ENCODE data around the gene SLC37A3. TPM values are rescaled to one million over a fixed set of nuclear protein-coding genes. Genes with fewer than 3 reads are reported as not detected.

Gene SLC37A3
- total RNA-seq, 1 experiment from 2014 or later, result 57.8 TPM

DNA sequence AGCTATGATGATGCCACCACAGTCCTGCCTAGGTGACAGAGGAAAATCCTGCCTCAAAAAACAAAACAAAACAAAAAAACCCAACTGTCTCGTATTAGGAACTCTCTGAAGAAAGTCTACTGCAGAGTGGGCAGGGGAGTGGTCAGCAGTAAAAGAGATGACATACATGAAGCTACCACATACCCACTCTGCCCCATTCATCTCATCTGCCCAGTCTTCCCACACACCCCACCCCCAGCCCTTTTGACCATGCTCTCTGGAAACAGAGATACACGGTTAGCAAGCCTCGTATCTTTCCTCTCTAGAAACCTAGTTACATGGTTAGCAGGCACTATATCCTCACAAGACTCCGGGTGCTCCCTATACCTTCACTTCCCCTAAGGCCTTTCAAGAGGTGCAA, 8.3 kb downstream of the SLC37A3 start:
- Histone ChIP-seq H3K36me3 (ENCODE audit: control insufficient read depth, insufficient read depth, low read length) (no peaks in the 10 kb centered on the region), H3K4me3 (ENCODE audit: low read depth in 2 of 2, low read length in 2 of 2) (no peak overlapping the region), H3K4me1 (ENCODE audit: control insufficient read depth, insufficient read depth, low read length) (no peaks in the 10 kb centered on the region), H3K27ac (ENCODE audit: low read length) (no peak overlapping the region), H3K9me3 (ENCODE audit: control insufficient read depth, insufficient read depth, low read depth, low read length) (no peaks in the 10 kb centered on the region), H3K27me3 (ENCODE audit: control insufficient read depth, insufficient read depth, low read length) (no peaks in the 10 kb centered on the region)
- in situ Hi-C loops (cut with HindIII; ENCODE audit: low pct_unique_long_range_greater_than_20kb, low sequenced_read_pairs) (no loop called here), intact Hi-C loops (cut with micrococcal nuclease; ENCODE audit: unreplicated experiment) (no loop called here)
- CTCF ChIA-PET, result interaction anchor here (0.6 kb wide), 1 partner anchor 85 kb away, joined by 3 read pairs; no protein-coding TSS in a partner anchor
- BruUV-seq (replicated peaks), result no TSS peak
- POLR2A ChIA-PET, result no interaction called here
- TF ChIP-seq POLR2AphosphoS5 (IDR thresholded peaks at IDR 0.05; ENCODE audit: low read depth, low read length), result no peak
- no peak for TF ChIP-seq TCF7L2 (IDR thresholded peaks at IDR 0.05; ENCODE audit: low read depth, low read length)
- TF ChIP-seq, protein P1, sequence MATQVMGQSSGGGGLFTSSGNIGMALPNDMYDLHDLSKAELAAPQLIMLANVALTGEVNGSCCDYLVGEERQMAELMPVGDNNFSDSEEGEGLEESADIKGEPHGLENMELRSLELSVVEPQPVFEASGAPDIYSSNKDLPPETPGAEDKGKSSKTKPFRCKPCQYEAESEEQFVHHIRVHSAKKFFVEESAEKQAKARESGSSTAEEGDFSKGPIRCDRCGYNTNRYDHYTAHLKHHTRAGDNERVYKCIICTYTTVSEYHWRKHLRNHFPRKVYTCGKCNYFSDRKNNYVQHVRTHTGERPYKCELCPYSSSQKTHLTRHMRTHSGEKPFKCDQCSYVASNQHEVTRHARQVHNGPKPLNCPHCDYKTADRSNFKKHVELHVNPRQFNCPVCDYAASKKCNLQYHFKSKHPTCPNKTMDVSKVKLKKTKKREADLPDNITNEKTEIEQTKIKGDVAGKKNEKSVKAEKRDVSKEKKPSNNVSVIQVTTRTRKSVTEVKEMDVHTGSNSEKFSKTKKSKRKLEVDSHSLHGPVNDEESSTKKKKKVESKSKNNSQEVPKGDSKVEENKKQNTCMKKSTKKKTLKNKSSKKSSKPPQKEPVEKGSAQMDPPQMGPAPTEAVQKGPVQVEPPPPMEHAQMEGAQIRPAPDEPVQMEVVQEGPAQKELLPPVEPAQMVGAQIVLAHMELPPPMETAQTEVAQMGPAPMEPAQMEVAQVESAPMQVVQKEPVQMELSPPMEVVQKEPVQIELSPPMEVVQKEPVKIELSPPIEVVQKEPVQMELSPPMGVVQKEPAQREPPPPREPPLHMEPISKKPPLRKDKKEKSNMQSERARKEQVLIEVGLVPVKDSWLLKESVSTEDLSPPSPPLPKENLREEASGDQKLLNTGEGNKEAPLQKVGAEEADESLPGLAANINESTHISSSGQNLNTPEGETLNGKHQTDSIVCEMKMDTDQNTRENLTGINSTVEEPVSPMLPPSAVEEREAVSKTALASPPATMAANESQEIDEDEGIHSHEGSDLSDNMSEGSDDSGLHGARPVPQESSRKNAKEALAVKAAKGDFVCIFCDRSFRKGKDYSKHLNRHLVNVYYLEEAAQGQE (IDR thresholded peaks at IDR 0.05; ENCODE audit: insufficient read depth in 1 of 2, low read depth in 2 of 2, low read length in 1 of 2), result no peak
- TF ChIP-seq, protein P2, sequence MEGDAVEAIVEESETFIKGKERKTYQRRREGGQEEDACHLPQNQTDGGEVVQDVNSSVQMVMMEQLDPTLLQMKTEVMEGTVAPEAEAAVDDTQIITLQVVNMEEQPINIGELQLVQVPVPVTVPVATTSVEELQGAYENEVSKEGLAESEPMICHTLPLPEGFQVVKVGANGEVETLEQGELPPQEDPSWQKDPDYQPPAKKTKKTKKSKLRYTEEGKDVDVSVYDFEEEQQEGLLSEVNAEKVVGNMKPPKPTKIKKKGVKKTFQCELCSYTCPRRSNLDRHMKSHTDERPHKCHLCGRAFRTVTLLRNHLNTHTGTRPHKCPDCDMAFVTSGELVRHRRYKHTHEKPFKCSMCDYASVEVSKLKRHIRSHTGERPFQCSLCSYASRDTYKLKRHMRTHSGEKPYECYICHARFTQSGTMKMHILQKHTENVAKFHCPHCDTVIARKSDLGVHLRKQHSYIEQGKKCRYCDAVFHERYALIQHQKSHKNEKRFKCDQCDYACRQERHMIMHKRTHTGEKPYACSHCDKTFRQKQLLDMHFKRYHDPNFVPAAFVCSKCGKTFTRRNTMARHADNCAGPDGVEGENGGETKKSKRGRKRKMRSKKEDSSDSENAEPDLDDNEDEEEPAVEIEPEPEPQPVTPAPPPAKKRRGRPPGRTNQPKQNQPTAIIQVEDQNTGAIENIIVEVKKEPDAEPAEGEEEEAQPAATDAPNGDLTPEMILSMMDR (IDR thresholded peaks at IDR 0.05), result no peak
- no peak for TF ChIP-seq SIN3A (IDR thresholded peaks at IDR 0.05; ENCODE audit: borderline replicate concordance, insufficient read depth, low read depth, low read length)
- DNase-seq (ENCODE audit: low read depth, low spot score) (no peak), ATAC-seq (0 out of 2 replicates have a peak, but pooled peaks have one; percentile 29)

- no TSS peak for BruUV-seq (replicated peaks)
Measured at GRCh38 chr7:140389445-140389844, 8.9 kb downstream of the SLC37A3 start.

More at GRCh38 chr7:140389445-140389844, 8.9 kb downstream of the SLC37A3 start:
- ATAC-seq, result no peak
- H3K4me3 ChIP-seq (ENCODE audit: low read depth in 2 of 2, low read length in 2 of 2), result no peak overlapping the region
- TF ChIP-seq POLR2AphosphoS5 (IDR thresholded peaks at IDR 0.05; ENCODE audit: low read depth, low read length) (no peak), SIN3A (IDR thresholded peaks at IDR 0.05; ENCODE audit: borderline replicate concordance, insufficient read depth, low read depth, low read length) (no peak), TCF7L2 (IDR thresholded peaks at IDR 0.05; ENCODE audit: low read depth, low read length) (no peak)
- TF ChIP-seq, protein P2 (IDR thresholded peaks at IDR 0.05), result no peak
- TF ChIP-seq, protein P1 (IDR thresholded peaks at IDR 0.05; ENCODE audit: insufficient read depth in 1 of 2, low read depth in 2 of 2, low read length in 1 of 2), result no peak
- in situ Hi-C loops (cut with HindIII; ENCODE audit: low pct_unique_long_range_greater_than_20kb, low sequenced_read_pairs) (no loop called here), intact Hi-C loops (cut with micrococcal nuclease; ENCODE audit: unreplicated experiment) (no loop called here)
- H3K9me3 ChIP-seq (ENCODE audit: control insufficient read depth, insufficient read depth, low read depth, low read length), result no peaks in the 10 kb centered on the region
- H3K4me1 ChIP-seq (ENCODE audit: control insufficient read depth, insufficient read depth, low read length), result no peaks in the 10 kb centered on the region
- no peaks in the 10 kb centered on the region for H3K27me3 ChIP-seq (ENCODE audit: control insufficient read depth, insufficient read depth, low read length)
- ChIA-PET POLR2A (interaction anchor here (0.6 kb wide), 1 partner anchor 10 kb away, joined by 3 read pairs; no protein-coding TSS in a partner anchor), CTCF (interaction anchor here (0.5 kb wide), 1 partner anchor 154 kb away, joined by 3 read pairs; no protein-coding TSS in a partner anchor)
- H3K36me3 ChIP-seq (ENCODE audit: control insufficient read depth, insufficient read depth, low read length), result no peaks in the 10 kb centered on the region
- no peak overlapping the region for H3K27ac ChIP-seq (ENCODE audit: low read length)
- DNase-seq (ENCODE audit: low read depth, low spot score), result no peak
